ENCODE measurements around the gene KLK6. TPM values are rescaled to one million over a fixed set of nuclear protein-coding genes. Genes with fewer than 3 reads are reported as not detected.
"Not testable (repeated sequence)": the region's sequence is repeated elsewhere in the genome, so short reads cannot be mapped to it uniquely, and the experiment has no call there.

KLK6 gene
- total RNA-seq, 2 experiments from 2014 or later = not detected

DNA sequence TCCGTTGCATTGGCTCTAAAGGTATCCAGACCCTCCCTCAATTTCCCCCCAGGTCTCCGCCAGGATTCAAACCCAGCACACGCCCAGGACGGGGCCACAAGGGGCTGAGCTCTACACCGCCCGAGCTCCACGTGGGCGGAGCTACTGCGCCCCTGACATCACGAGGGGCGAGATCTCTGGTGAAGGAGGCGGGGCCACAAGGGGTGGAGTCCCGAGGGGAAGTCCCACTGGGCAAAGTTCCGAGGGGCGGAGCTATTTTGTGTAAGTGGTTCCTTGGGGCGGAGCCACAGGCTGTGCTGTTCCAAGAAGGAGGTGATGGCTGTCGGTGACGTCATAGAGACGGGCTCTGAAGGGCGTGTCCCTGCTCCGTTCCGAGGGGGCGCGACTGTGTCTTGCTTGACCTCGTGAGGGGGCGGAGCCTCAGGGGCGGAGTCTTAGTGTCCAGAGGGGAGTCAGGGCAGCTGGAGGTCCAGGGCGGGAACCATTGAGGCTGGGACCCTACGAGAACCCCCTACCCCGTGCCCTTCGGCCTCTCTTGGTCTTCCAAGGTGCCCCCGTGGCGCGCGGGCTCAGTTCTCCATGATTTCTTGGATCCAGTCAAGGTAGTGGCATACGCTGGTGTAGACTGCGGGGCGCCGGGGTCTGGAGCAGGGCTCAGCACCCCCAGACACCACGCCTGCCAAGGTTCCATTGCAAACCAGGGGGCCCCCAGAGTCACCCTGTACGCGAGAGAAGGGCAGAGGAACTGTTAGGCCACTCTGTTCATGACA is 33.3 kb upstream of the KLK6 start:
- no peak overlapping the region for H3K4me3 Mint-ChIP-seq
- H3K4me1 Mint-ChIP-seq = no peaks in the 10 kb centered on the region
- no peak overlapping the region for H3K27ac Mint-ChIP-seq
- H3K9me3 Mint-ChIP-seq = no peaks in the 10 kb centered on the region
- no peaks in the 10 kb centered on the region for H3K27me3 Mint-ChIP-seq
- no peaks in the 10 kb centered on the region for H3K36me3 Mint-ChIP-seq (ENCODE audit: low read depth)
- DNase-seq = peak; percentile 30
- CTCF ChIA-PET = interaction anchor here (0.6 to 0.9 kb wide), 2 partner anchors 81 to 166 kb away, joined by 3 read pairs; no protein-coding TSS in a partner anchor
- POLR2A ChIA-PET = no interaction called here

- ChIA-PET POLR2A (no interaction called here), CTCF (interaction anchor here (0.9 kb wide), 1 partner anchor 80 kb away, joined by 3 read pairs; no protein-coding TSS in a partner anchor)
- H3K27me3 Mint-ChIP-seq = no peaks in the 10 kb centered on the region
- no peaks in the 10 kb centered on the region for H3K9me3 Mint-ChIP-seq
- H3K27ac Mint-ChIP-seq = no peak overlapping the region
- no peaks in the 10 kb centered on the region for H3K36me3 Mint-ChIP-seq (ENCODE audit: low read depth)
- H3K4me3 Mint-ChIP-seq = no peak overlapping the region
- H3K4me1 Mint-ChIP-seq = no peaks in the 10 kb centered on the region
- DNase-seq = no peak
Measured at GRCh38 chr19:51002089-51002532, 32.7 kb upstream of the KLK6 start.

DNA sequence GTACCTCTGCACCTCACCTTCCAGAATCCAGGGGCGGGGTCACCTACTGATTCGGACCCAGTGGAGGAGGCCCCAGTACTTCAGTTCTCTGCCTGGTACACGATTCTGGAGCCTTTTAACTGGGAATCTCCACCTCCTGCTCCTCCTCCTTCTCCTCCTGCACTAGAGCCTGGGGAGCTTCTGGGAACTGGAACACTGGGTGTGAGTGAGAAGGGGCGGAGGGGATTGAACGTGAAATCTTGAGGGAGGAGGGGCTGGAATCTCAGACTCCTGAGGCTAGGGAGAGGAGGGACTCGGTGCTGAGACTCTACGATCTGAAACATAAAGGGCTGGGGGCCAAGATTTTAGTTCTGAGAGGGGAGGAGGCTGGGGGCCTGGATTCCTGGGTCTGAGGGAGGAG is 32.1 kb upstream of the KLK6 start, which contains the start of gene KLK8:
KLK8 (minus strand) TSS at position 90 of the 400 bp plus-strand sequence. CDS start 437 bp downstream, outside the sequence.
- Mint-ChIP-seq H3K4me3 (no peak within 1 kb of the TSS), H3K36me3 (ENCODE audit: low read depth) (no peaks in the 10 kb centered on the region), H3K9me3 (no peaks in the 10 kb centered on the region), H3K27me3 (no peaks in the 10 kb centered on the region), H3K4me1 (no peaks in the 10 kb centered on the region), H3K27ac (no peak within 1 kb of the TSS)
- ChIA-PET POLR2A (no interaction called here), CTCF (no interaction called here)
- DNase-seq = no peak

GRCh38 chr19:51000981-51001380 is 31.6 kb upstream of the KLK6 start:
- H3K4me3 Mint-ChIP-seq = no peak overlapping the region
- ChIA-PET POLR2A (no interaction called here), CTCF (no interaction called here)
- H3K36me3 Mint-ChIP-seq (ENCODE audit: low read depth) = no peaks in the 10 kb centered on the region
- DNase-seq = no peak
- no peak overlapping the region for H3K27ac Mint-ChIP-seq
- no peaks in the 10 kb centered on the region for H3K4me1 Mint-ChIP-seq
- H3K27me3 Mint-ChIP-seq = no peaks in the 10 kb centered on the region
- no peaks in the 10 kb centered on the region for H3K9me3 Mint-ChIP-seq

DNA sequence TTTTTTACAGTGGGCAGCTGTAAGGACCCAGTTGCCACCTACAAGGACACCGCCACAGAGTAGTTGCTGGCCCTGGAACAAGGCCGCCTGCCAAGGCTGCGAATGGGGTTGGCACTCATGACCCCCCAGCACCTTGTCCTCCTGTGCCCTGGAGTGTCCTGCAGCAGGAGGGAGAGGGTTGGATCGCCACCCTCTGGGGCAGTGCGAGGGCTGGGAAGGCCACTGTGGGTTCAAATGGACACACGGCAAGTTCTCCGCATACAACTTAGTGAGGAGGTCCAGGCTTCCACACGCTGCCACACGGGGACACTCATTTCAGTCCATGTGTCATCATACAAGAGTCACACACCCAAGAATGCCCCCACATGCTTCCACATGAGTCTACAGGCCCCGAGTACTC is 31.0 kb upstream of the KLK6 start:
- ChIA-PET POLR2A (no interaction called here), CTCF (no interaction called here)
- H3K9me3 Mint-ChIP-seq = no peaks in the 10 kb centered on the region
- H3K27me3 Mint-ChIP-seq = no peaks in the 10 kb centered on the region
- no peak for DNase-seq
- no peaks in the 10 kb centered on the region for H3K4me1 Mint-ChIP-seq
- no peaks in the 10 kb centered on the region for H3K36me3 Mint-ChIP-seq (ENCODE audit: low read depth)
- H3K4me3 Mint-ChIP-seq = no peak overlapping the region
- no peak overlapping the region for H3K27ac Mint-ChIP-seq

GRCh38 chr19:50998686-50999085 is 29.3 kb upstream of the KLK6 start:
- no peak for DNase-seq
- ChIA-PET POLR2A (no interaction called here), CTCF (no interaction called here)
- Mint-ChIP-seq H3K4me1 (no peaks in the 10 kb centered on the region), H3K4me3 (no peak overlapping the region), H3K36me3 (ENCODE audit: low read depth) (no peaks in the 10 kb centered on the region), H3K9me3 (peaks cover 2% of the 10 kb centered on the region), H3K27ac (no peak overlapping the region), H3K27me3 (no peaks in the 10 kb centered on the region)

- ChIA-PET POLR2A (no interaction called here), CTCF (no interaction called here)
- no peaks in the 10 kb centered on the region for H3K36me3 Mint-ChIP-seq (ENCODE audit: low read depth)
- peaks cover 2% of the 10 kb centered on the region for H3K9me3 Mint-ChIP-seq
- no peaks in the 10 kb centered on the region for H3K27me3 Mint-ChIP-seq
- no peak overlapping the region for H3K27ac Mint-ChIP-seq
- DNase-seq = no peak
- H3K4me1 Mint-ChIP-seq = no peaks in the 10 kb centered on the region
- H3K4me3 Mint-ChIP-seq = no peak overlapping the region
Measured at GRCh38 chr19:50998061-50998460, 28.7 kb upstream of the KLK6 start.

GRCh38 chr19:50994129-50994528 is 24.7 kb upstream of the KLK6 start:
- CTCF ChIA-PET = no interaction called here
- peaks cover 2% of the 10 kb centered on the region for H3K9me3 Mint-ChIP-seq
- DNase-seq = no peak
- H3K27ac Mint-ChIP-seq = no peak overlapping the region
- no peak overlapping the region for H3K4me3 Mint-ChIP-seq
- H3K27me3 Mint-ChIP-seq = peaks cover 14% of the 10 kb centered on the region
- no peaks in the 10 kb centered on the region for H3K36me3 Mint-ChIP-seq (ENCODE audit: low read depth)
- no peaks in the 10 kb centered on the region for H3K4me1 Mint-ChIP-seq
- POLR2A ChIA-PET = no interaction called here

DNA sequence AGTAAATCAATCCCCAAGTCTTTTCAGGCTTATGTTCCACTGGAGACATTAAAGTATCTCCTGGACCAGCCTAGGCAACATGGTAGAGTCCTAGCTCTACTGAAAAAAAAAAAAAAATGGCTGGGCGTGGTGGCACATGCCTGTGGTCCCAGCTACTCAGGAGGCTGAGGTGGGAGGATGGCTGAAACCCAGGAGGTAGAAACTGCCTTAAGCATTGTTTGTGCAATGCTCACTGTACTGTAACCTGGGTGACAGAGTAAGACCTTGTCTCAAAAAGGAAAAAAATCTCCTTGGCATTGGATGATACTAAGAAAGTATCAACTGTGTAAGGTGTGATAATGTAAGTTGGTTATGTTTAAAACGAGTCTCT is 23.3 kb upstream of the KLK6 start:
- Mint-ChIP-seq H3K27me3 (peaks cover 22% of the 10 kb centered on the region), H3K4me1 (no peaks in the 10 kb centered on the region), H3K4me3 (no peak overlapping the region), H3K9me3 (peaks cover 2% of the 10 kb centered on the region), H3K27ac (no peak overlapping the region), H3K36me3 (ENCODE audit: low read depth) (no peaks in the 10 kb centered on the region)
- no peak for DNase-seq
- ChIA-PET POLR2A (no interaction called here), CTCF (no interaction called here)

GRCh38 chr19:50984416-50984815 is 15.0 kb upstream of the KLK6 start:
- H3K4me3 Mint-ChIP-seq; DNase-seq; H3K4me1 Mint-ChIP-seq; H3K9me3 Mint-ChIP-seq; H3K36me3 Mint-ChIP-seq (ENCODE audit: low read depth); CTCF ChIA-PET; POLR2A ChIA-PET; H3K27ac Mint-ChIP-seq: not testable (repeated sequence)
- H3K27me3 Mint-ChIP-seq = peaks cover 21% of the 10 kb centered on the region

DNA sequence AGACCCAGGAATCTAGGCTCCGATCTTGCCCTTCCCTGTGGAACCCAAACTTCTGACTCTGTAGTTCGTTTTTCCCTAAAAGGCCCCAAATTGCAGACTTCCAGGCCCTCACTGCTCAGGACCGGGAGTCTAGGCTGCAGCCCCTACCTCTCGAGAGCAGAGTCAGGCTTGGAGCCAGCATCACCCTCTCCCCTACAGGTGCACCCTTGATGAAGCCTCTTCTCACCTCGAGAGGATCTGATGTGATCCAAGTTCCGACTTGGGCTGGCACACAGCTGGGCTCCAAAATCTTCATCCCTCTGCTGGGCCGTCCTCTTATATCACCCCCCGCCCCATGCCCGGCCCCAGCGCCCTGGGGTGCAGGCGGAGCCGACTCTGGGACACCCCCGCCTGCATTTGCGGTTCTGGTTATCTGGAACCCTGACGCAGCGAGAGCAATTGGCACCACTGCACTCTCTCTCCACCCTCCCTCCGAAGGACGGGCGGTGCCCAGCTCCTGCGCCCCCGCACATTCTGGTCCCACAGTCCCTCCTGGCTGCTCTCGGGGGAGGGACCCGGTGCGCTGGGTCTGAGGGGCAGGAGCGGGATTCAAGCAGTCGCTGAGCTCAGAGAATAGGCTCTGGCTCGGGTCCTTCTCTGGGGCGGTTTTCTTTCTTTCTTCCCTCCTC is 14.4 kb upstream of the KLK6 start, which contains the start of gene KLK7:
KLK7 (minus strand) TSS at position 293 of the 668 bp plus-strand sequence. CDS start 1,518 bp downstream, outside the sequence.
- Mint-ChIP-seq H3K4me3 (no peak within 1 kb of the TSS), H3K9me3 (no peaks in the 10 kb centered on the region), H3K27me3 (peaks cover 19% of the 10 kb centered on the region), H3K27ac (no peak within 1 kb of the TSS), H3K36me3 (ENCODE audit: low read depth) (no peaks in the 10 kb centered on the region), H3K4me1 (no peaks in the 10 kb centered on the region)
- CTCF ChIA-PET = no interaction called here
- POLR2A ChIA-PET = no interaction called here
- no peak for DNase-seq

GRCh38 chr19:50982186-50982585 is 12.8 kb upstream of the KLK6 start:
- CTCF ChIA-PET = no interaction called here
- Mint-ChIP-seq H3K27me3 (peaks cover 12% of the 10 kb centered on the region), H3K27ac (no peak overlapping the region), H3K4me1 (no peaks in the 10 kb centered on the region), H3K9me3 (no peaks in the 10 kb centered on the region), H3K4me3 (no peak overlapping the region), H3K36me3 (ENCODE audit: low read depth) (no peaks in the 10 kb centered on the region)
- POLR2A ChIA-PET = no interaction called here
- DNase-seq = no peak

- ChIA-PET POLR2A (no interaction called here), CTCF (no interaction called here)
- no peak for DNase-seq
- no peaks in the 10 kb centered on the region for H3K4me1 Mint-ChIP-seq
- no peaks in the 10 kb centered on the region for H3K36me3 Mint-ChIP-seq (ENCODE audit: low read depth)
- no peak overlapping the region for H3K27ac Mint-ChIP-seq
- H3K4me3 Mint-ChIP-seq = no peak overlapping the region
- peaks cover 14% of the 10 kb centered on the region for H3K27me3 Mint-ChIP-seq
- no peaks in the 10 kb centered on the region for H3K9me3 Mint-ChIP-seq
Measured at GRCh38 chr19:50981587-50982146, 12.3 kb upstream of the KLK6 start.

GRCh38 chr19:50980208-50980607 is 10.8 kb upstream of the KLK6 start:
- DNase-seq = no peak
- ChIA-PET CTCF (no interaction called here), POLR2A (no interaction called here)
- Mint-ChIP-seq H3K36me3 (ENCODE audit: low read depth) (no peaks in the 10 kb centered on the region), H3K27me3 (peaks cover 10% of the 10 kb centered on the region), H3K4me1 (no peaks in the 10 kb centered on the region), H3K9me3 (no peaks in the 10 kb centered on the region), H3K4me3 (no peak overlapping the region), H3K27ac (no peak overlapping the region)

Measured in activated CD4-positive, alpha-beta memory T cell treated with anti-CD3 and anti-CD28 coated beads, Interleukin-2, amount 10 ng/mL, durations not matched to agents 7 days and 5 days (primary cell).